HG02588 (cell line): Measurements from ENCODE around the gene RNF208.
"Not testable (repeated sequence)": the region's sequence is repeated elsewhere in the genome, so short reads cannot be mapped to it uniquely, and the experiment has no call there.

Source experiments
- ATAC-seq: cut with Tn5 transposase; IDR thresholded peaks from one replicate; pipeline ENCODE4 v1.9.1; 2021; ENCODE audit warnings: mild to moderate bottlenecking, moderate library complexity; ENCODE audit not compliant: unreplicated experiment

Gene RNF208, protein sequence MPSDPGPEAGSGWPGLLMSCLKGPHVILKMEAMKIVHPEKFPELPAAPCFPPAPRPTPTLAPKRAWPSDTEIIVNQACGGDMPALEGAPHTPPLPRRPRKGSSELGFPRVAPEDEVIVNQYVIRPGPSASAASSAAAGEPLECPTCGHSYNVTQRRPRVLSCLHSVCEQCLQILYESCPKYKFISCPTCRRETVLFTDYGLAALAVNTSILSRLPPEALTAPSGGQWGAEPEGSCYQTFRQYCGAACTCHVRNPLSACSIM

DNA sequence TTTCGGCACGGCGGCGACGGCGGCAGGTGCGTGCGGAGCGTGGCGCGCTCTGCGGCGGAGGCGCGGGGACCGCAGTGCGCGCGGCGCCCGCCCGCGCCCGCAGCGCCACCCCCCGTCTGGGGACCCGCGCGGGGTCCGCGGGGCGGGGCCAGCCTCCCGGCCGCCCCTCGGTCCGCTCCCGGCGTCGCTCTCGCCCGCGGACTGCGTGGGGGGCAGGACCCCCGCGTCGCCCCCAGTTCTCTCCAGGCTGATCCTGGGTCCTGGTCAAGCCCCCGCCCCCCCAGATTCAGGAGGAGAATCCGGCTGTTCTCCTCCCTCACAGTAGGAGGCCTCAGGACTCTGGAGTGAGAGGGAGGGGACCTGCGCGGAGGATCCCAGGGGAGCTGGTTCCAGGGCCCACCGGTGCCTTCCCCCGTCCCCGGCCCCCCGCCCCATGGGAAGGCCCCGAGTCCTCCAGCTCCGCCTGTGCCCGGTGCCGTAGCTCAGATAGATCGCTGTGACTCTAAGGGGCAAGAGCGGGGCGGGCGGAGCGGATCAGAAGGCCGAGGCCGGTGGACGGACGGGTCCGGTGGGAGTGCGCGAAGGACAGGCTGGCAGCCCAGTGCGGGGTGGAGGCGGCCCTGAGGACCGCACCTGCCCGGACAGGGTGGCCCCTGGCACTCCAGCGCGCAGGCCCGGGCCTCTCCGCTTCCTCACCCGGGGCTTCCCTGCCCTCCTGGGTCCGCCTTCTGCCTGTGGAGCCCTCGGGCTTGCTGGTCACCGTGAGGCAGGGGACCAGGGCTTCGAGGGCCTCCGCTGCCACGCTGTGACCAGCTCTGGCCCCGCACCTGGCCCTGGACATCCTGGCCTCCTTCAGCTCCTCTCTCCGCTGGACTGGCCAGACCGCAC lies at the start of gene RNF208:
TSS of gene RNF208 (minus strand) at position 51 of the 888 bp plus-strand sequence. CDS start 1,028 bp downstream, outside the sequence.
- peak; percentile 8 for ATAC-seq

- ATAC-seq, result no peak
Observed at GRCh38 chr9:137271696-137272076, 49.6 kb upstream of the RNF208 start.

GRCh38 chr9:137270929-137271695 lies 49.1 kb upstream of the RNF208 start:
- ATAC-seq, result no peak

GRCh38 chr9:137269231-137269772 lies 47.3 kb upstream of the RNF208 start:
- ATAC-seq, result no peak

DNA sequence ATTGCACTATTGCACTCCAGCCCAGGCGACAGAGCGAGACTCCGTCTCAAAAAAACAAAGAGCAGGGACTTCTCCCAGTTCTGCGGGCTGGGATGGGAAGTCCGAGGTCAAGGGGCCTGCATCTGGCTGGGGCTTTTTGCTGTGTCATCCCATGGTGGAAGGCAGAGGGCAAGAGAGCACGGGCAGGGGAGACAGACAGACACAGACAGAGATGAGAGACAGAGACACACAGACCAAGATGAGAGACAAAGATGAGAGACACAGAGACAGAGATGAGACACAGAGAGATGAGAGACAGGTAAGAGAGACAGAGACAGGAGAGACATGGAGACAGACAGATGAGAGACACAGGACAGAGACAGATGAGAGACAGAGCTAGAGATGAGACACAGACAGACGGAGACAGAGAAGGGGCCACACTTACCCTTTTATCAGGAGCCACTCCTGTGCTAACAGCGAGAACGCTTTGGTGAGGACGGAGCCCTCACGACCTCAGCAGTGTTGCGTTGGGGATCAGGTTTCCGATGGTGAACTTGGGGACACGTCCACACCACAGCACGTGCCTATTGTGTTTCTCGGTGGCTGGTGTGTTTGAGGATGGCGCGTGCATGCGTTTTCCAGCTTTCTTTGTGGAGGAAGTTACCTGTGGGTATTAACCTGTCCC lies 46.6 kb upstream of the RNF208 start:
- ATAC-seq, result no peak

DNA sequence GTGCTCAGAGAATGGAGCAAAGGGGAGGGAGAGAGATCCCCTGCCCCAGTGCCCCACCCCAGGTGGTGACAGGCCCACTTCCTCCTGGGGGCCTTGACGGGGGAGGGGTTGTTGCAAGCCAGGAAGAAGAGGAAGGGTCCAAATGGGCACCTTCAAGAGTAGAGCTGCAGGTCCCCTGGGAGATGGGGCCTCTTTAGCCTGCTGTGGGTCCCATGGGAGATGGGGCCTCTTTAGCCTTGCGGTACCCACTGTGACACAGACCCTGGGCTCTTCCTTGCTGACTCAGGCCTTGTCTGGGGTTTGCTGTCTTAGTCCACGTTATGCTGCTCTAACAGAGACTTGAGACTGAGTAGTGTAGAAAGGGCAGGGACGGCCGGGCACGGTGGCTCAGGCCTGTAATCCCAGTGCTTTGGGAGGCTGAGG lies 45.9 kb upstream of the RNF208 start:
- ATAC-seq, result no peak

- ATAC-seq, result no peak
Observed at GRCh38 chr9:137266585-137267453, 44.8 kb upstream of the RNF208 start.

DNA sequence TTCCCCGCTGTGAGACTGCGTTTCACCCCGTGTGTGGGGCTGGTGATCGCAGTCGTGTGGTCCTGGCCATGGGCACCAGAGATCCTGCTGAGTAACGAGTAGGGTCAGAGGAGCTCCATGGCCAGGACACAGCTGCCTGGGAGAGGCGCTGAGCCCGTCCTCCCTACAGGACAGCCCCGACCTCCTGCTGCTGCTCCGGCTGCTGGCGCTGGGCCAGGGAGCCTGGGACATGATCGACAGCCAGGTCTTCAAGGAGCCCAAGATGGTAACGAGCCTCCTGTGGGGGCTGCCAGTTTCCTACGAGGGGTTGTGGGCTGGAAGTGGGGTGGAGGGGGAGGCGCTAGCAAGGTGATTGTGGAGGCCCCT lies 44.1 kb upstream of the RNF208 start:
- no peak for ATAC-seq

DNA sequence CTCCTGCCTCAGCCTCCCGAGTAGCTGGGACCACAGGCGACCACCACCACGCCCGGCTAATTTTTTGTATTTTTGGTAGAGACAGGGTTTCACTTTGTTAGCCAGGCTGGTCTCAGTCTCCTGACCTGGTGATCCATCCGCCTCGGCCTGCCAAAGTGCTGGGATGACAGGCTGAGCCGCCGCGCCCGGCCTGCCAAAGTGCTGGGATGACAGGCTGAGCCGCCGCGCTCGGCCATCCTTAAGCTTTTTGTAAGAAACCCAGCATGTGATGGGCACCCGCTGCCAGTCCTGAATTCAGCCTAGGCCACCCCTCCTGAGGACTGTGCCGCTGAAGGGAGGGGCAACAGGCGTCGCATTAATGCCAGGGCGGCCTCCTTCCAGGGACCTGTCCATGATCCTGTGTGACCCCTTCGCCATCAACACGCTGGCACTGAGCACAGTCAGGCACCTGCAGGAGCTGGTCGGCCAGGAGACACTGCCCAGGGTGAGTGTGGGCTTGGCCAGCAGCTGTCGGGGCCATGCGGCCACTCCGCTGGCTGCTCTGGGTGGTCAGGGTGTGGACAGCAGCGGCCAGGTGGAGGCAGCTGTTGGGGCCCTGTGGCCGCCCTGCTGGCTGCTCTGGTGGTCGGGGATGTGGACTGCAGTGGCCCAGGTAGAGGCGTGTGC lies 43.6 kb upstream of the RNF208 start:
- no peak for ATAC-seq

DNA sequence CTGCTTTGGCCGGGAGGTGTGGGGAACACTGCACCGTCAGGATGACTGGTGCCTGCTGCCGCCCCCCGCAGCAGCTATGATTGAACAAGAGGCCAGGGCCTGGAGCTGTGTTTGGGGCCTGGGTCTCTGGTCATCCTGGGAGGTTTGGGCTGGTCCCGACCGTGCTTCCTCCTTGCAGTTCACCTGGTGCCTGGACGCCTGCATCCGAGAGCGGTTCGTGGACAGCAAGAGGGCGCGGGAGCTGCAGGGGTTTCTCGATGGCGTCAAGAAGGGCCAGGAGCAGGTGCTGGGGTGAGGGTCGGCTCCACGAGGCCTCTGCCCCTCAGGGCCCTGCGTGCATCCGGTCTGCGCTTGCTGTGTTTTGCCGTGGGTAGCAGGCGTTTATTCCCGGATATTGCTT lies 42.0 kb upstream of the RNF208 start:
- ATAC-seq, result no peak

DNA sequence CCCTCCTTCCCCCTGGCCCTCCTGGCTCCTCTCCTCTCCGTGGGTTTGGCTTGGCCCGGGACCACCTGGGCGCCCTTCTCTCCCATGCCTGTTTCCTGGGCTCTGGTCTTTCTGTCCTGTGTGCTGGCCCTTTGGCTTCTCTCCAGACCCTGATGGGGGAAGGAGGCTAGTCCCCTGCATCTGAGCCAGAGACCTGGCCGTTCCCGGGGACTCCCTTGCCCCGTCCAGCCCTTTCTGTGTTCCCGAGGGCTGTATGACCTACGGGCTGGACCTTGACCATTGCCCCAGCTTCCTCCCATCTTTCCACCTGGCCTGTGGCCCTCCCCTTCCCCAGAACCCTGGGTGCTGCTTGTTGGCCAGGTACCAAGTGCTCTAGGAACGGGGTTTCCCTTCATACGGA lies 41.5 kb upstream of the RNF208 start:
- ATAC-seq, result no peak

DNA sequence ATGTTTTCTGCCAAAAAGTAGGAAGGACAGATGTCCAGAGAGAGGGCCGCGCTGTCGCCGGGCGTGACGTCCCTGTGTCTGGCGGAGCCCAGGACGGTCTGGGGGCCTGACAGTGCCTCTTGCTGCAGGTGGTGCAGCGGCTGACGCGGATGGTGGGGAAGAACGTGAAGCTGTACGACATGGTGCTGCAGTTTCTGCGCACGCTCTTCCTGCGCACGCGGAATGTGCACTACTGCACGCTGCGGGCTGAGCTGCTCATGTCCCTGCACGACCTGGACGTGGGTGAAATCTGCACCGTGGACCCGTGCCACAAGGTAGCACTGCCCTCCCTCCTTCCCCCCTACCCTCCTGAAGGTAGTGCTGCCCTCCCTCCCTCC lies 40.9 kb upstream of the RNF208 start:
- ATAC-seq, result no peak

- ATAC-seq, result not testable (repeated sequence)
Observed at GRCh38 chr9:137262173-137262908, 40.3 kb upstream of the RNF208 start.

- no peak for ATAC-seq
Observed at GRCh38 chr9:137256856-137257255, 34.8 kb upstream of the RNF208 start.

DNA sequence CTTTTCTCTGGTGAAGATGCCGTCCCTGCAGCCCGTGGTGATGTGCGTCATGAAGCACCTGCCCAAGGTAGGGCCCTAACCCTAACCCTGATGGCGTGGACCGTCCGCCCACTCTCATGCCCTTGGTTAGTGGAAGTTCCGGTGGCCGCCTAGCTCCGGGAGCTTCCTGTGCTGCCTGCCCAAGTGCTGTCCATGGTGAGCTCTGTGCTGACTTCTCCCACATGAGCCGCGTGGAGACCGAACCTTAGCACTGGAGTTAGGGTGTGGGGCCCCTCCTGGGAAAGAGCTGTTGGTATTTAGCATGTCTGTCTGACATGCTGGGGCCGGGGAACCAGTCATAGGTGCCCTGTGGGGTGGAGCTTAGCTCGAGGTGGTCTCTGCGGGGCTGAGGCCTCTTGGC lies 34.3 kb upstream of the RNF208 start:
- ATAC-seq, result no peak

DNA sequence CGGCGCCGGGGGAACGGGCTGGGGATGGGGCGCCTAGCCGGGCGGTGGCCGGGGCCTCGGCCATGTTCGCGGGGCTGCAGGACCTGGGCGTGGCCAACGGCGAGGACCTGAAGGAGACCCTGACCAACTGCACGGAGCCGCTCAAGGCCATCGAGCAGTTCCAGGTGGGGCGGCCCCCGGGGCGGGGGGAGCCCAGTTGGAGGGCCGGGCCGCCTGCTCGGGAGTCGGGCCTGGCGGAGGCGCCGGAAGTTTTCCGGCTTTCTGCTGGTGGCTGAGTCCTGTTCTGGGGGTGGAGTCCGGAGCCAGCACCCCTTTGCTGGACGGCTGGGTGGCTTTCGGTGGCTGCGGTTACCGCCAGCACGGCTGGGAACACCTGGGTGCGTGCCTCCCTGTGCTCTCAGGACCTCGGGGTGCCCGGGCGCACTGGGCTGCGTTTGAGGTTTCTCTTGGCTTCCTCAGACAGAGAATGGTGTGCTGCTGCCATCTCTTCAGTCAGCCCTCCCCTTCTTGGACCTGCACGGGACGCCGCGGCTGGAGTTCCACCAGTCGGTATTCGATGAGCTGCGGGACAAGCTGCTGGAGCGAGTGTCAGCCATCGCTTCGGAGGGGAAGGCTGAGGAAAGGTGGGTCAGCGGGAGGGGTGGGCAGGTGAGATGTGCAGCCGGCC lies 33.5 kb upstream of the RNF208 start:
- peak; percentile 24 for ATAC-seq

- peak; percentile 79 for ATAC-seq
Observed at GRCh38 chr9:137254624-137255447, 32.8 kb upstream of the RNF208 start, which contains the start of gene NELFB. Gene NELFB (plus strand): TSS chr9:137255327.
